ENCODE measurements around the gene SLC29A3. TPM values are rescaled to one million over a fixed set of nuclear protein-coding genes. Genes with fewer than 3 reads are reported as not detected.
A peak's percentile ranks its signal among the peaks of the same experiment; 100 is the strongest.

The SLC29A3 gene
- total RNA-seq, 3 donors from 2014 or later, result 5.6 to 12.0 (median 6.2) TPM

DNA sequence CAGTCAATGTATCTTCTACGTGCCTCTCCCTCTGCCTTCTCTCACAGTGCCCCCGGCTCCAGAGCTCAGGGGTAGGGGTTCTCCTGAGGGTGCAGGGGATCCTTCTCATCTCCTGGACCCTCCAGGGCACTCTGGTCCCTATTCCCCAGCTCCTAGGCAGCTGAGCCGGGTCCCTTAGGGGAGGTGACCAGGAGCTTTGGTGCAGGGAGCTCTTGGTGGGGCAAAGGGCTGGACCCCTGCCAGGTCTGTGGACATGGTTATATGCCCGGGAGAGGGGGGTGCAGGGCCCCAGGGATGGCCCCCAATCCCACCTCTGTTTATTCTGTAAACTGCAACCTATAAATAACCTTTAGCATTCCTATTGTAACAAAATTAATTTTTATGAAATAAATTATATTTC is 16.6 kb upstream of the SLC29A3 start:
- Histone ChIP-seq H3K4me1 (no peaks in the 10 kb centered on the region), H3K4me3 (no peak overlapping the region), H3K9me3 (no peaks in the 10 kb centered on the region), H3K27me3 (no peaks in the 10 kb centered on the region), H3K27ac (no peak overlapping the region), H3K36me3 (no peaks in the 10 kb centered on the region)
- no peak for DNase-seq (ENCODE audit: low spot score in 2 of 2)
- no peak for TF ChIP-seq POLR2AphosphoS5 (IDR thresholded peaks at IDR 0.05)
- TF ChIP-seq, protein P1, sequence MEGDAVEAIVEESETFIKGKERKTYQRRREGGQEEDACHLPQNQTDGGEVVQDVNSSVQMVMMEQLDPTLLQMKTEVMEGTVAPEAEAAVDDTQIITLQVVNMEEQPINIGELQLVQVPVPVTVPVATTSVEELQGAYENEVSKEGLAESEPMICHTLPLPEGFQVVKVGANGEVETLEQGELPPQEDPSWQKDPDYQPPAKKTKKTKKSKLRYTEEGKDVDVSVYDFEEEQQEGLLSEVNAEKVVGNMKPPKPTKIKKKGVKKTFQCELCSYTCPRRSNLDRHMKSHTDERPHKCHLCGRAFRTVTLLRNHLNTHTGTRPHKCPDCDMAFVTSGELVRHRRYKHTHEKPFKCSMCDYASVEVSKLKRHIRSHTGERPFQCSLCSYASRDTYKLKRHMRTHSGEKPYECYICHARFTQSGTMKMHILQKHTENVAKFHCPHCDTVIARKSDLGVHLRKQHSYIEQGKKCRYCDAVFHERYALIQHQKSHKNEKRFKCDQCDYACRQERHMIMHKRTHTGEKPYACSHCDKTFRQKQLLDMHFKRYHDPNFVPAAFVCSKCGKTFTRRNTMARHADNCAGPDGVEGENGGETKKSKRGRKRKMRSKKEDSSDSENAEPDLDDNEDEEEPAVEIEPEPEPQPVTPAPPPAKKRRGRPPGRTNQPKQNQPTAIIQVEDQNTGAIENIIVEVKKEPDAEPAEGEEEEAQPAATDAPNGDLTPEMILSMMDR (IDR thresholded peaks at IDR 0.05), result no peak
- no peak for TF ChIP-seq POLR2A (IDR thresholded peaks at IDR 0.05)
- intact Hi-C loops (cut with DNase I; ENCODE audit: low total_unique reads), result no loop called here

- no peak overlapping the region for H3K4me3 ChIP-seq
- intact Hi-C loops (cut with DNase I; ENCODE audit: low total_unique reads), result no loop called here
- TF ChIP-seq, protein P1 (IDR thresholded peaks at IDR 0.05), result peak in 1 of 3 donors; percentile 12
- TF ChIP-seq POLR2A (IDR thresholded peaks at IDR 0.05), result no peak
Measured at GRCh38 chr10:71302874-71303568, 16.0 kb upstream of the SLC29A3 start.

DNA sequence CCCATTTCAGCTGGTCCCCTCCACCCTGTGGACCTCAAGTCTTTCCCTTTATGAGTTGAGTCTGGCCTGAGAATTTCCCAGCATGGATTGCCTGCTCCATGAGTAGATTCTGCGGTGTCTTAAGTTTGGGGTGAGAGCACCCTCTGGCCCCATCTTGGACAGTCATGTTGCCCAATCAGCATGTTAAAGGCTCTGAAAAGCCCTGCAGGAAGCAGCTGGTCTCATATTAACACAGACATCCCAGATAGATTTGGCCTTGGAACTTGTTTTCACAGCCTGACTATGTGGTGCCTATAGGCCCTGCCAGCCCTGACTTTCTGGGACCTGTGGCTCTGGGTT is 15.5 kb upstream of the SLC29A3 start:
- Histone ChIP-seq H3K4me1 (no peaks in the 10 kb centered on the region), H3K27me3 (no peaks in the 10 kb centered on the region), H3K36me3 (no peaks in the 10 kb centered on the region), H3K9me3 (no peaks in the 10 kb centered on the region), H3K27ac (no peak overlapping the region), H3K4me3 (no peak overlapping the region)
- TF ChIP-seq POLR2AphosphoS5 (IDR thresholded peaks at IDR 0.05), result no peak
- no peak for TF ChIP-seq POLR2A (IDR thresholded peaks at IDR 0.05)
- TF ChIP-seq, protein P1 (IDR thresholded peaks at IDR 0.05), result peak in 1 of 3 donors; percentile 5
- DNase-seq (ENCODE audit: low spot score in 2 of 2), result no peak
- intact Hi-C loops (cut with DNase I; ENCODE audit: low total_unique reads), result no loop called here

More at GRCh38 chr10:71302874-71303568, 16.0 kb upstream of the SLC29A3 start:
- H3K9me3 ChIP-seq, result no peaks in the 10 kb centered on the region
- no peak overlapping the region for H3K27ac ChIP-seq
- H3K4me1 ChIP-seq, result no peaks in the 10 kb centered on the region
- H3K36me3 ChIP-seq, result no peaks in the 10 kb centered on the region
- H3K27me3 ChIP-seq, result no peaks in the 10 kb centered on the region
- DNase-seq (ENCODE audit: low spot score in 2 of 2), result no peak

DNA sequence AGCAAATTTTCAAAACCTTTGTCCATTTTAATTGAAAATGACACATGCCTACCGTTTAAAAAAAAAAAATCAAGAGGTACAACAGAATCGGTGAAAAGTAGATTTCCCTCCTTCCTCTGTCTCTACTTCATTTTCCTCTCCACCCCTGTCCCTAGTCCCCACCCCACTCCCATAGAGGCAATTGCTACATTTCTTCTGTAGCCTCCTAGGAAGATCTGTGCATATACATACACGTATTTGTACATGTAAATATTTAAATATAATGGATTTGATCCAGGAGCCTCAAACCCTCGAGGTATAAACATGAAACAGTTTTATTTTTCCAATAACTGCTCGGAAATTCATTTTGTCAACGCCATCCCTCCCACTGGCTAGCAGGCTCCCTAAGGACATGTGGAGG is 14.1 kb upstream of the SLC29A3 start:
- DNase-seq (ENCODE audit: low spot score in 2 of 2), result no peak
- no peak overlapping the region for H3K27ac ChIP-seq
- H3K9me3 ChIP-seq, result no peaks in the 10 kb centered on the region
- intact Hi-C loops (cut with DNase I; ENCODE audit: low total_unique reads), result no loop called here
- no peak overlapping the region for H3K4me3 ChIP-seq
- no peak for TF ChIP-seq POLR2AphosphoS5 (IDR thresholded peaks at IDR 0.05)
- no peak for TF ChIP-seq POLR2A (IDR thresholded peaks at IDR 0.05)
- TF ChIP-seq, protein P1 (IDR thresholded peaks at IDR 0.05), result no peak
- H3K27me3 ChIP-seq, result no peaks in the 10 kb centered on the region
- H3K36me3 ChIP-seq, result no peaks in the 10 kb centered on the region
- H3K4me1 ChIP-seq, result no peaks in the 10 kb centered on the region

GRCh38 chr10:71306979-71307378 is 12.1 kb upstream of the SLC29A3 start:
- no peak overlapping the region for H3K4me3 ChIP-seq
- H3K9me3 ChIP-seq, result no peaks in the 10 kb centered on the region
- H3K27me3 ChIP-seq, result no peaks in the 10 kb centered on the region
- H3K4me1 ChIP-seq, result no peaks in the 10 kb centered on the region
- intact Hi-C loops (cut with DNase I; ENCODE audit: low total_unique reads), result no loop called here
- H3K27ac ChIP-seq, result no peak overlapping the region
- DNase-seq (ENCODE audit: low spot score in 2 of 2), result no peak
- no peaks in the 10 kb centered on the region for H3K36me3 ChIP-seq
- TF ChIP-seq, protein P1 (IDR thresholded peaks at IDR 0.05), result no peak
- TF ChIP-seq POLR2A (IDR thresholded peaks at IDR 0.05) (no peak), POLR2AphosphoS5 (IDR thresholded peaks at IDR 0.05) (no peak)

Measured in breast epithelium (tissue), 4 donors.